CD4-positive, CD25-positive, alpha-beta regulatory T cell (primary cell): Measurements from ENCODE around the gene SYT17. TPM values are rescaled to one million over a fixed set of nuclear protein-coding genes. Genes with fewer than 3 reads are reported as not detected.

Experiments
- ATAC-seq, 2 donors: fragments of 150-1000 bp; cut with Tn5 transposase; one replicate each; pipeline ENCODE4 v1.10.0; 2021; ENCODE audit warnings: low read depth in 2 of 2, moderate number of reproducible peaks in 2 of 2, moderate library complexity in 1 of 2
- DNase-seq, 3 donors: peaks; one replicate each; pipeline versions ENCODE4 v3.0.0 to v3.0.0-alpha.2; 2012 to 2022; ENCODE audit warnings: mixed read lengths in 1 of 3
- H3K27ac ChIP-seq: one replicate; pipeline ENCODE4 v1.7.0; 2013; ENCODE audit warnings: mild to moderate bottlenecking, low read length; ENCODE audit not compliant: insufficient read depth, poor library complexity, severe bottlenecking
- H3K27me3 ChIP-seq: one replicate; pipeline ENCODE4 v1.7.0; 2013; ENCODE audit warnings: low read length; ENCODE audit not compliant: control insufficient read depth, insufficient read depth
- H3K36me3 ChIP-seq: one replicate; pipeline ENCODE4 v1.7.0; 2013; ENCODE audit warnings: mild to moderate bottlenecking, low read length, moderate library complexity; ENCODE audit not compliant: control insufficient read depth, insufficient read depth
- H3K4me1 ChIP-seq: 2 replicates; pipeline ENCODE4 v1.7.0; 2013; ENCODE audit warnings: mild to moderate bottlenecking, low read length; ENCODE audit not compliant: insufficient read depth, control insufficient read depth, poor library complexity, severe bottlenecking
- H3K4me3 ChIP-seq: one replicate; pipeline ENCODE4 v1.7.0; 2013; ENCODE audit warnings: low read depth, mild to moderate bottlenecking, low read length, moderate library complexity
- H3K9me3 ChIP-seq, 2 experiments: 1 replicate in 1 of 2; 2 replicates in 1 of 2; pipeline ENCODE4 v1.7.0; 2013; ENCODE audit warnings: low read length in 2 of 2, mild to moderate bottlenecking in 1 of 2, moderate library complexity in 1 of 2; ENCODE audit not compliant: control insufficient read depth in 2 of 2
- H3K27ac Mint-ChIP-seq, 3 donors: one replicate each; pipeline ENCODE4 v1.8.0; 2020 to 2022; ENCODE audit warnings: mild to moderate bottlenecking in 3 of 3, mixed read lengths in 3 of 3, moderate library complexity in 2 of 3
- H3K27me3 Mint-ChIP-seq: one replicate; pipeline ENCODE4 v1.8.0; 2022; ENCODE audit warnings: mild to moderate bottlenecking, mixed read lengths
- H3K36me3 Mint-ChIP-seq: one replicate; pipeline ENCODE4 v1.8.0; 2020; ENCODE audit warnings: mixed read lengths
- H3K4me1 Mint-ChIP-seq, 4 donors: one replicate each; pipeline ENCODE4 v1.8.0; 2020 to 2022; ENCODE audit warnings: mixed read lengths in 4 of 4, mild to moderate bottlenecking in 1 of 4
- H3K4me3 Mint-ChIP-seq, 4 donors: one replicate each; pipeline ENCODE4 v1.8.0; 2020 to 2022; ENCODE audit warnings: mild to moderate bottlenecking in 4 of 4, mixed read lengths in 4 of 4, moderate library complexity in 3 of 4
- H3K9me3 Mint-ChIP-seq, 7 donors: one replicate each; pipeline ENCODE4 v1.8.0; 2020 to 2022; ENCODE audit warnings: mixed read lengths in 7 of 7, mild to moderate bottlenecking in 3 of 7, moderate library complexity in 2 of 7
- polyA plus RNA-seq, 4 donors: library from polyadenylated mRNA; unstranded; fragments of 300-500 nt; fragmentation: Illumina TruSeq; gene quantifications; one replicate each; pipeline ENCODE4 v1.2.3, GENCODE V29; 2021
- total RNA-seq: library from RNA; stranded (reverse); gene quantifications from one replicate; pipeline ENCODE4 v1.2.3, GENCODE V29; 2022

Gene SYT17
- total and polyA plus RNA-seq, 5 donors from 2014 or later, result 0.25 TPM; not detected in 4

DNA sequence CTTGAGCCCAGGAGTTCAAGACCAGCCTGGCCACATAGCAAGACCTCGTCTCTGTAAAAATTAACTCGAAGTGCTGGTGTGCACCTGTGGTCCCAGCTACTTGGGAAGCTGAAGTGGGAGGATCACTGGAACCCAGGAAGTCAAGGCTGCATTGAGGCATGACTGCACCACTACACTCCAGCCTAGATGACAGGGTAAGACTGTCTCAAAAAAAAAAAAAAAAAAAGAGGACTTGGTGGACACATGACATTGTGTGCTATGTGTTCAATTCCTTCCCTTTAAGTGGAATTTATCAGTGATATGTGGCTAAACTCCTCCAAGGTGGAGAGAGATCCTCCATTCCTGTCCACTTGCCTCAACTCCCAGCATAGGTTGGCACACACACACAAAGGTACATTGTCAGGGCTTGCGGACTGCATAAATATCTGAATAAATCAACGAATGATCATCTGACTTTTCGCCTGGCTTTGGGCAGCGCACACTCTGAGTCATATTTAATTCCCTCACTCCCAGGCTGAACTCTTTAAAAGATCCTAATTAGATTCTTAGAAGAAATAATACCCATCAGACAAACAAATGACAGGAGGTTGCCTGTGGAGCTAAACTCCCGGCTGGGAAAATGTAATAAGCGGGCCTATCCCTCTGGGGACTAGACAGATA is 25.0 kb upstream of the SYT17 start:
- ATAC-seq (no peak), DNase-seq (no peak)
- H3K4me1 Mint-ChIP-seq, result no peaks in the 10 kb centered on the region
- no peak overlapping the region for H3K27ac Mint-ChIP-seq
- Histone ChIP-seq H3K4me1 (no peaks in the 10 kb centered on the region), H3K36me3 (no peaks in the 10 kb centered on the region), H3K9me3 (peaks cover 0 to 1% of the 10 kb centered on the region in 2 experiments), H3K4me3 (no peak overlapping the region), H3K27me3 (peaks cover 2% of the 10 kb centered on the region), H3K27ac (no peak overlapping the region)
- no peaks in the 10 kb centered on the region for H3K36me3 Mint-ChIP-seq
- no peak overlapping the region for H3K4me3 Mint-ChIP-seq
- peaks cover 10% of the 10 kb centered on the region for H3K27me3 Mint-ChIP-seq
- H3K9me3 Mint-ChIP-seq, result peaks cover 0 to 4% (median 0%) of the 10 kb centered on the region in 7 donors

DNA sequence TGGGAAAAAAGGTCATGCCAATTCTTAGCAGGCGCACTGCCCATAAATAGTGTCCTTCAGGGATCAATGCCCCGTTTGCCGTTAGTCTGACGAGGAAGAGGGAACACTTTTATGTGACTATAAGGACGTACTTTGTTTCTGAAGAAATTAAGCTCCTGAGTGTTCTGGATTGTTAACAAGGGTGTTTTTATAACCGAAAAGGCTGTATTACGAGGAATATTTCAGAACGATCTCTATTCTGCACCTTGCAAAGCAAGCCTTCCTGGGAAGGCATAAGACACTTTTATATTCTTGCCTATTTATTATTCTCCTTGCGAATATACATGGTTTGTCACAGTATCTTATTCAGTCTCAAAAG is 24.5 kb upstream of the SYT17 start:
- H3K9me3 Mint-ChIP-seq, result peaks cover 0 to 4% (median 3%) of the 10 kb centered on the region in 7 donors
- no peak for ATAC-seq
- H3K9me3 ChIP-seq, result peaks cover 0 to 5% of the 10 kb centered on the region in 2 experiments

GRCh38 chr16:19145010-19145409 is 23.0 kb upstream of the SYT17 start:
- H3K4me3 Mint-ChIP-seq, result no peak overlapping the region
- no peaks in the 10 kb centered on the region for H3K4me1 Mint-ChIP-seq
- H3K4me3 ChIP-seq, result no peak overlapping the region
- no peaks in the 10 kb centered on the region for H3K36me3 Mint-ChIP-seq
- H3K27me3 ChIP-seq, result peaks cover 2% of the 10 kb centered on the region
- ATAC-seq, result no peak
- no peaks in the 10 kb centered on the region for H3K4me1 ChIP-seq
- DNase-seq, result no peak
- H3K27me3 Mint-ChIP-seq, result peaks cover 14% of the 10 kb centered on the region
- peaks cover 0 to 5% of the 10 kb centered on the region in 2 experiments for H3K9me3 ChIP-seq
- H3K27ac Mint-ChIP-seq, result no peak overlapping the region
- no peaks in the 10 kb centered on the region for H3K36me3 ChIP-seq
- H3K27ac ChIP-seq, result no peak overlapping the region
- H3K9me3 Mint-ChIP-seq, result peaks cover under 1 to 5% (median 3%) of the 10 kb centered on the region in 7 donors

More for the DNA sequence above, 24.5 kb upstream of the SYT17 start:
- no peak for DNase-seq
- no peaks in the 10 kb centered on the region for H3K4me1 Mint-ChIP-seq
- no peaks in the 10 kb centered on the region for H3K36me3 ChIP-seq
- peaks cover 15% of the 10 kb centered on the region for H3K27me3 Mint-ChIP-seq
- H3K27ac ChIP-seq, result no peak overlapping the region
- no peaks in the 10 kb centered on the region for H3K36me3 Mint-ChIP-seq
- H3K27ac Mint-ChIP-seq, result no peak overlapping the region
- H3K27me3 ChIP-seq, result peaks cover 2% of the 10 kb centered on the region
- H3K4me1 ChIP-seq, result no peaks in the 10 kb centered on the region
- H3K4me3 Mint-ChIP-seq, result no peak overlapping the region
- no peak overlapping the region for H3K4me3 ChIP-seq

- peaks cover 2% of the 10 kb centered on the region for H3K27me3 ChIP-seq
- peaks cover 0 to 5% of the 10 kb centered on the region in 2 experiments for H3K9me3 ChIP-seq
- H3K9me3 Mint-ChIP-seq, result peaks cover 1 to 5% (median 3%) of the 10 kb centered on the region in 7 donors
- no peak overlapping the region for H3K27ac Mint-ChIP-seq
- H3K36me3 Mint-ChIP-seq, result no peaks in the 10 kb centered on the region
- no peak overlapping the region for H3K4me3 Mint-ChIP-seq
- no peaks in the 10 kb centered on the region for H3K36me3 ChIP-seq
- ATAC-seq, result no peak
- H3K27ac ChIP-seq, result no peak overlapping the region
- no peaks in the 10 kb centered on the region for H3K4me1 Mint-ChIP-seq
- no peak for DNase-seq
- no peaks in the 10 kb centered on the region for H3K4me1 ChIP-seq
- H3K4me3 ChIP-seq, result no peak overlapping the region
- H3K27me3 Mint-ChIP-seq, result peaks cover 9% of the 10 kb centered on the region
Observed at GRCh38 chr16:19147126-19147525, 20.9 kb upstream of the SYT17 start.

- no peaks in the 10 kb centered on the region for H3K4me1 ChIP-seq
- H3K27ac Mint-ChIP-seq, result no peak overlapping the region
- no peaks in the 10 kb centered on the region for H3K36me3 ChIP-seq
- no peak for ATAC-seq
- peaks cover 1 to 5% (median 3%) of the 10 kb centered on the region in 7 donors for H3K9me3 Mint-ChIP-seq
- H3K9me3 ChIP-seq, result peaks cover 0 to 5% of the 10 kb centered on the region in 2 experiments
- H3K36me3 Mint-ChIP-seq, result no peaks in the 10 kb centered on the region
- H3K4me3 Mint-ChIP-seq, result no peak overlapping the region
- peaks cover 2% of the 10 kb centered on the region for H3K27me3 ChIP-seq
- no peak overlapping the region for H3K27ac ChIP-seq
- no peaks in the 10 kb centered on the region for H3K4me1 Mint-ChIP-seq
- H3K4me3 ChIP-seq, result no peak overlapping the region
- H3K27me3 Mint-ChIP-seq, result peaks cover 9% of the 10 kb centered on the region
- DNase-seq, result no peak
Observed at GRCh38 chr16:19147627-19148026, 20.4 kb upstream of the SYT17 start.

DNA sequence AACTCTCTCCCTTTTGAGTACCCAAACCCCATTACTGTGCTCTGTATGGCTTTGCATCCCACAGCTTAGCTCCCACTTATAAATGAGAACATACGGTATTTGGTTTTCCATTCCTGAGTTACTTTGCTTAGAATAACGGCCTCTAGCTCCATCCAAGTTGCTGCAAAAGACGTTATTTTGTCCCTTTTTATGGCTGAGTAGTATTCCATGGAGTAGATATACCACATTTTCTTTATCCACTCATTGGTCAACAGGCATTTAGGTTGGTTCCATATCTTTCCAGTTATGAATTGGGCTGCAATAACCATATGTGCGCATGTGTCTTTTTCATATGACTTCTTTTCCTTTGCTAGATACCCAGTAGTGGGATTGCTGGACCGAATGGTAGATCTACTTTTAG is 19.9 kb upstream of the SYT17 start:
- no peak overlapping the region for H3K27ac ChIP-seq
- Mint-ChIP-seq H3K4me1 (no peaks in the 10 kb centered on the region), H3K9me3 (peaks cover 1 to 5% (median 3%) of the 10 kb centered on the region in 7 donors), H3K4me3 (no peak overlapping the region), H3K27me3 (peaks cover 11% of the 10 kb centered on the region), H3K36me3 (no peaks in the 10 kb centered on the region), H3K27ac (no peak overlapping the region)
- H3K27me3 ChIP-seq, result peaks cover 2% of the 10 kb centered on the region
- ATAC-seq (no peak), DNase-seq (no peak)
- no peaks in the 10 kb centered on the region for H3K36me3 ChIP-seq
- no peaks in the 10 kb centered on the region for H3K4me1 ChIP-seq
- H3K9me3 ChIP-seq, result peaks cover 0 to 5% of the 10 kb centered on the region in 2 experiments
- no peak overlapping the region for H3K4me3 ChIP-seq

- Histone ChIP-seq H3K36me3 (no peaks in the 10 kb centered on the region), H3K9me3 (peaks cover 3 to 5% of the 10 kb centered on the region in 2 experiments), H3K4me1 (no peaks in the 10 kb centered on the region), H3K27ac (no peak overlapping the region), H3K27me3 (no peaks in the 10 kb centered on the region), H3K4me3 (no peak overlapping the region)
- Mint-ChIP-seq H3K4me1 (no peaks in the 10 kb centered on the region), H3K36me3 (no peaks in the 10 kb centered on the region), H3K27me3 (peaks cover 16% of the 10 kb centered on the region), H3K9me3 (peaks cover 2 to 9% (median 4%) of the 10 kb centered on the region in 7 donors), H3K4me3 (no peak overlapping the region), H3K27ac (no peak overlapping the region)
- DNase-seq (no peak), ATAC-seq (no peak)
Observed at GRCh38 chr16:19151310-19151709, 16.7 kb upstream of the SYT17 start.

GRCh38 chr16:19152042-19152441 is 16.0 kb upstream of the SYT17 start:
- ATAC-seq (no peak), DNase-seq (no peak)
- Histone ChIP-seq H3K27ac (no peak overlapping the region), H3K4me3 (no peak overlapping the region), H3K27me3 (no peaks in the 10 kb centered on the region), H3K9me3 (peaks cover 3 to 5% of the 10 kb centered on the region in 2 experiments), H3K4me1 (no peaks in the 10 kb centered on the region), H3K36me3 (no peaks in the 10 kb centered on the region)
- no peaks in the 10 kb centered on the region for H3K4me1 Mint-ChIP-seq
- no peaks in the 10 kb centered on the region for H3K36me3 Mint-ChIP-seq
- H3K27me3 Mint-ChIP-seq, result peaks cover 21% of the 10 kb centered on the region
- H3K27ac Mint-ChIP-seq, result no peak overlapping the region
- no peak overlapping the region for H3K4me3 Mint-ChIP-seq
- peaks cover 0 to 9% (median 4%) of the 10 kb centered on the region in 7 donors for H3K9me3 Mint-ChIP-seq
